B cell (primary cell): ENCODE data around the gene TRNAU1AP. TPM values are rescaled to one million over a fixed set of nuclear protein-coding genes. Genes with fewer than 3 reads are reported as not detected.

Experiments used
- ATAC-seq: fragments of 200-7000 bp; cut with Tn5 transposase; one replicate; pipeline ENCODE4 v1.10.0; 2021; ENCODE audit warnings: low read depth, mild to moderate bottlenecking, moderate number of reproducible peaks, moderate library complexity
- CTCF ChIA-PET: fragments of 350-600 bp; sonication (Branson Sonifier 250); formaldehyde crosslinking; loops from one replicate; lab custom pipeline; 2021; ENCODE audit warnings: antibody characterized with exemption, inconsistent platforms; lab: Charles Lee
- POLR2A ChIA-PET: fragments of 350-600 bp; sonication (Branson Sonifier 250); formaldehyde crosslinking; loops from one replicate; lab custom pipeline; 2021; ENCODE audit warnings: antibody characterized with exemption; lab: Charles Lee
- DNase-seq: peaks from one replicate; pipeline ENCODE4 v3.0.0; 2013
- H2AFZ ChIP-seq: 2 replicates; pipeline ENCODE4 v1.6.1; 2012; ENCODE audit warnings: mild to moderate bottlenecking, low read depth, low read length; ENCODE audit not compliant: insufficient read depth, poor library complexity, severe bottlenecking
- H3K27ac ChIP-seq, 2 donors: 1 replicate in 1 of 2; 2 replicates in 1 of 2; pipeline ENCODE4 v1.5.1; 2012 to 2013; ENCODE audit warnings: low read length in 2 of 2, mild to moderate bottlenecking in 2 of 2, moderate library complexity in 1 of 2
- H3K27me3 ChIP-seq, 4 experiments: fragments of 200-600 bp in 1 of 4; sonication (generic) in 1 of 4; replicated peaks in 1 of 4; 1 replicate in 2 of 4; 2 replicates in 2 of 4; pipeline versions ENCODE4 v1.6.1 to v1.7.0; 2013 to 2016; ENCODE audit warnings: low read length in 3 of 4, mild to moderate bottlenecking in 2 of 4, mixed read lengths in 1 of 4, moderate library complexity in 1 of 4; ENCODE audit not compliant: insufficient read depth in 4 of 4, control insufficient read depth in 3 of 4; ENCODE audit errors: control extremely low read depth in 1 of 4
- H3K36me3 ChIP-seq, 2 experiments: replicated peaks in 1 of 2; 1 replicate in 1 of 2; 2 replicates in 1 of 2; pipeline versions ENCODE4 v1.6.1 to v1.7.1; 2013; ENCODE audit warnings: low read length in 1 of 2; ENCODE audit not compliant: insufficient read depth in 2 of 2, control insufficient read depth in 1 of 2; ENCODE audit errors: control extremely low read depth in 1 of 2, extremely low read depth in 1 of 2
- H3K4me1 ChIP-seq, 2 donors: fragments of 200-600 bp in 1 of 2; sonication (generic) in 1 of 2; 1 replicate in 1 of 2; 2 replicates in 1 of 2; pipeline versions ENCODE4 v1.5.1 to v1.6.1; 2013 to 2017; ENCODE audit warnings: low read length in 2 of 2; ENCODE audit not compliant: control insufficient read depth in 2 of 2, insufficient read depth in 2 of 2
- H3K4me2 ChIP-seq: replicated peaks from 2 replicates; pipeline ENCODE3; 2012; ENCODE audit warnings: mild to moderate bottlenecking, low read depth, low read length; ENCODE audit not compliant: poor library complexity, severe bottlenecking
- H3K4me3 ChIP-seq, 5 experiments: fragments of 200-600 bp in 1 of 5; sonication (generic) in 1 of 5; 1 replicate in 3 of 5; 2 replicates in 2 of 5; pipeline versions ENCODE4 v1.5.1 to v1.7.0; 2011 to 2016; ENCODE audit warnings: low read length in 4 of 5, mild to moderate bottlenecking in 4 of 5, low read depth in 2 of 5, control low read depth in 1 of 5, moderate library complexity in 1 of 5; ENCODE audit not compliant: insufficient read depth in 1 of 5; ENCODE audit errors: control extremely low read depth in 1 of 5, extremely low read depth in 1 of 5
- H3K79me2 ChIP-seq: fragments of 200-600 bp; sonication (generic); one replicate; pipeline ENCODE4 v1.6.0; 2016; ENCODE audit warnings: low read length; ENCODE audit not compliant: control insufficient read depth, insufficient read depth
- H3K9ac ChIP-seq: fragments of 200-600 bp; sonication (generic); 2 replicates; pipeline ENCODE4 v1.6.1; 2017; ENCODE audit warnings: mild to moderate bottlenecking, low read length, moderate library complexity
- H3K9me3 ChIP-seq, 3 donors: one replicate each; pipeline versions ENCODE4 v1.6.1 to v1.7.1; 2013; ENCODE audit warnings: low read length in 2 of 3; ENCODE audit not compliant: control insufficient read depth in 2 of 3, insufficient read depth in 1 of 3; ENCODE audit errors: control extremely low read depth in 1 of 3
- H4K20me1 ChIP-seq: 2 replicates; pipeline ENCODE4 v1.6.0; 2012; ENCODE audit warnings: mild to moderate bottlenecking, low read length; ENCODE audit not compliant: insufficient read depth, control insufficient read depth, poor library complexity, severe bottlenecking
- H3K27ac Mint-ChIP-seq: one replicate; pipeline ENCODE4 v1.8.0; 2021; ENCODE audit warnings: mixed read lengths
- H3K27me3 Mint-ChIP-seq: one replicate; pipeline ENCODE4 v1.8.0; 2021; ENCODE audit warnings: mixed read lengths
- H3K4me1 Mint-ChIP-seq: one replicate; pipeline ENCODE4 v1.8.0; 2021; ENCODE audit warnings: mixed read lengths
- H3K4me3 Mint-ChIP-seq: one replicate; pipeline ENCODE4 v1.8.0; 2021; ENCODE audit warnings: mixed read lengths
- H3K9me3 Mint-ChIP-seq: one replicate; pipeline ENCODE4 v1.8.0; 2022; ENCODE audit warnings: mixed read lengths; ENCODE audit not compliant: insufficient read depth
- EZH2 ChIP-seq: IDR thresholded peaks from 2 replicates; pipeline ENCODE4 v1.6.1; 2012; ENCODE audit warnings: borderline replicate concordance, low read depth, mild to moderate bottlenecking, moderate library complexity, low read length; ENCODE audit not compliant: insufficient read depth, poor library complexity, severe bottlenecking
- WGBS: methylation state at CpG from one replicate; pipeline ENCODE4 v1.1.5; 2013; ENCODE audit warnings: missing lambda C conversion rate; ENCODE audit not compliant: insufficient coverage; 5-methylcytosine and 5-hydroxymethylcytosine counted together
- intact Hi-C: fragments of 100-400 bp; cut with micrococcal nuclease; formaldehyde crosslinking; loops from one replicate; pipeline ENCODE4 v1.10.0; 2022
- polyA plus RNA-seq: library from polyadenylated mRNA; depleted of rRNA; stranded (reverse); fragments of >200 nt; gene quantifications from 2 replicates; pipeline ENCODE4 v1.2.3, GENCODE V29; 2012
- total RNA-seq, 2 donors: library from RNA; stranded (reverse); fragments of 120-200 nt in 1 of 2; gene quantifications; 1 replicate in 1 of 2; 2 replicates in 1 of 2; pipeline versions ENCODE4 v1.2.3 to v1.2.4, GENCODE V29; 2013 to 2022
- TF ChIP-seq, protein P1 (sequence below): fragments of 200-600 bp; IDR thresholded peaks from one replicate; pipeline ENCODE4 v1.8.0; 2022; ENCODE audit warnings: antibody characterized with exemption, mild to moderate bottlenecking

TRNAU1AP gene
- total and polyA plus RNA-seq, 2 donors (not counting 1 experiment from before 2014, with no cell fraction given) = 39.8 to 45.2 TPM

DNA sequence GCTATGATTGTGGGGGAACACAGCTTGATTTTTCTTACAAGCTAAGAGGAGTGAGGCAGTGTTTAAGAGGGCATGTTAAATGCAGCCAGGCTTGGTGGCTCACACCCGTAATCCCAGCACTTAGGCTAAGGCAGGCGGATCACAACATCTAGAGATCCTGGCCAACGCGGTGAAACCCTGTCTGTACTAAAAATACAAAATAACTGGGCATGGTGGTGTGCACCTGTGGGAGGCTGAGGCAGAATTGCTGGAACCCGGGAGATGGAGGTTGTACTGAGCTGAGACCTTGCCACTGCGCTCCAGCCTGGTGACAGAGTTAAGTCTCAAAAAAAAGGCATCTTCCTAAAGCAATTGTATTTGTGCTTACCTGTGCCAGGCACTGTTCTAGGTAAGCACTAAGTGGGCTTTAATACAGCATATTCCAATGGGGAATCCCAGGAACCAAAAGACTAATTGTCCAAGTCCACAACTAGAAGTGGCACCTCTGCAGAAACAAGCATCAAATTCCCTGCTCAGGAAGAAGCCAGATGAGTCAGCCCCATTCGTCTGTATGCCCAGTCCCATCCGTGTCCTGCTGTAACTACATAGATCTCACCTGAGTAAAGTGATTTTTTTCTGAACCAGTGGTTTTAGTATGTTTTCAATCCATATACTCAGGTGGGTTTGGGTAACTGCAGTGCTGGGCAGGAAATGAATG lies 42.5 kb upstream of the TRNAU1AP start:
- Histone ChIP-seq H3K36me3 (peaks cover 22 to 63% of the 10 kb centered on the region in 2 experiments), H4K20me1 (peaks cover 76% of the 10 kb centered on the region), H3K27me3 (no peaks in the 10 kb centered on the region), H3K9me3 (no peaks in the 10 kb centered on the region), H3K4me3 (peak overlapping the region in 1 of 5 experiments; percentile 19), H3K27ac (peak overlapping the region; percentile 11 to 65), H2AFZ (no peak overlapping the region), H3K4me2 (peak overlapping the region; percentile 75), H3K9ac (peak overlapping the region; percentile 33), H3K79me2 (peaks cover 53% of the 10 kb centered on the region), H3K4me1 (peaks cover 47 to 56% of the 10 kb centered on the region in 2 donors)
- H3K9me3 Mint-ChIP-seq = no peaks in the 10 kb centered on the region
- ChIA-PET CTCF (interaction anchor here (0.9 to 3.8 kb wide), 4 partner anchors 69 to 366 kb away, joined by 4 to 13 read pairs (median 4); no protein-coding TSS in a partner anchor), POLR2A (interaction anchor here (0.5 to 1.7 kb wide), 6 partner anchors 70 to 449 kb away, joined by 3 to 7 read pairs (median 4); no protein-coding TSS in a partner anchor)
- peaks cover 60% of the 10 kb centered on the region for H3K4me1 Mint-ChIP-seq
- no peaks in the 10 kb centered on the region for H3K27me3 Mint-ChIP-seq
- H3K4me3 Mint-ChIP-seq = peak overlapping the region; percentile 97
- ATAC-seq (no peak), DNase-seq (peak; percentile 31)
- TF ChIP-seq, protein P1, sequence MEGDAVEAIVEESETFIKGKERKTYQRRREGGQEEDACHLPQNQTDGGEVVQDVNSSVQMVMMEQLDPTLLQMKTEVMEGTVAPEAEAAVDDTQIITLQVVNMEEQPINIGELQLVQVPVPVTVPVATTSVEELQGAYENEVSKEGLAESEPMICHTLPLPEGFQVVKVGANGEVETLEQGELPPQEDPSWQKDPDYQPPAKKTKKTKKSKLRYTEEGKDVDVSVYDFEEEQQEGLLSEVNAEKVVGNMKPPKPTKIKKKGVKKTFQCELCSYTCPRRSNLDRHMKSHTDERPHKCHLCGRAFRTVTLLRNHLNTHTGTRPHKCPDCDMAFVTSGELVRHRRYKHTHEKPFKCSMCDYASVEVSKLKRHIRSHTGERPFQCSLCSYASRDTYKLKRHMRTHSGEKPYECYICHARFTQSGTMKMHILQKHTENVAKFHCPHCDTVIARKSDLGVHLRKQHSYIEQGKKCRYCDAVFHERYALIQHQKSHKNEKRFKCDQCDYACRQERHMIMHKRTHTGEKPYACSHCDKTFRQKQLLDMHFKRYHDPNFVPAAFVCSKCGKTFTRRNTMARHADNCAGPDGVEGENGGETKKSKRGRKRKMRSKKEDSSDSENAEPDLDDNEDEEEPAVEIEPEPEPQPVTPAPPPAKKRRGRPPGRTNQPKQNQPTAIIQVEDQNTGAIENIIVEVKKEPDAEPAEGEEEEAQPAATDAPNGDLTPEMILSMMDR = no peak
- TF ChIP-seq EZH2 = no peak
- intact Hi-C loops = no loop called here
- 57% methylated on average over 6 of the region's 8 CpGs for WGBS
- peak overlapping the region; percentile 88 for H3K27ac Mint-ChIP-seq

DNA sequence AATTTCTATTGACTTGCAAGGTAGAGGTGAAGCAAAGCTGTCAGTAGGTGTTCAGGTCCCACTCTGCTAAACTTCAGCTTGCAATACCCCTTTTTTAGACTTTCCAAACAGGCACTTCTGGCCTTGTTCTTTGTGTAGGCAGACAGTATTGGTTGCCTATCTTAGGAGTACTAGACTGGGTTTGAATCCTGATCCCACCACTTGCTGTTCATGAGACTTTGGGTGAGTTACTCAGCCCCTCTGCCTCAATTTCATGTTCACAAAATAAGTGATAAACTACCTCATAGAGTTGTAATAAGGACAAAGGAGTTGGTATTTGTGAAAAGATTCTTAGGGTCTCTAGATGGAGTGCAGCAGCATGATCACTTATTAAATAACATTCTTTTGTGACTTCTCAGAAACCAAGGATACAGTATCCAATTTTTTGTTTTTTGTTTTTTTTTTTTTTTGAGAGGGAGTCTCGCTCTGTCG lies 41.9 kb upstream of the TRNAU1AP start:
- Mint-ChIP-seq H3K27ac (peak overlapping the region; percentile 88), H3K4me1 (peaks cover 55% of the 10 kb centered on the region), H3K27me3 (no peaks in the 10 kb centered on the region), H3K4me3 (peak overlapping the region; percentile 97), H3K9me3 (no peaks in the 10 kb centered on the region)
- Histone ChIP-seq H4K20me1 (peaks cover 75% of the 10 kb centered on the region), H2AFZ (no peak overlapping the region), H3K79me2 (peaks cover 52% of the 10 kb centered on the region), H3K36me3 (peaks cover 22 to 63% of the 10 kb centered on the region in 2 experiments), H3K27ac (peak overlapping the region in 1 of 2 donors; percentile 65), H3K9me3 (no peaks in the 10 kb centered on the region), H3K4me1 (peaks cover 47 to 56% of the 10 kb centered on the region in 2 donors), H3K27me3 (no peaks in the 10 kb centered on the region), H3K4me3 (no peak overlapping the region), H3K9ac (peak overlapping the region; percentile 2), H3K4me2 (peak overlapping the region; percentile 75)
- ATAC-seq (no peak), DNase-seq (peak; percentile 24)
- intact Hi-C loops = no loop called here
- no peak for TF ChIP-seq EZH2
- TF ChIP-seq, protein P1 = no peak
- WGBS = no CpG with 5 or more reads among the region's 2 CpGs
- ChIA-PET POLR2A (interaction anchor here (0.6 to 0.7 kb wide), 3 partner anchors 265 to 703 kb away, joined by 3 to 4 read pairs (median 3); no protein-coding TSS in a partner anchor), CTCF (interaction anchor here (1.0 to 3.8 kb wide), 3 partner anchors 70 to 366 kb away, joined by 4 to 13 read pairs (median 4); no protein-coding TSS in a partner anchor)
